Kidney (tissue), 14 donors: ENCODE data around the gene RHAG. TPM values are rescaled to one million over a fixed set of nuclear protein-coding genes. Genes with fewer than 3 reads are reported as not detected.
"Not testable (repeated sequence)": the region's sequence is repeated elsewhere in the genome, so short reads cannot be mapped to it uniquely, and the experiment has no call there.

Experiments
- DNase-seq, 5 donors: peaks; one replicate each; pipeline ENCODE4 v3.0.0-alpha.2; 2013 to 2020
- FAIRE-seq: peaks from 2 replicates; lab custom pipeline; 2012; peaks lifted over from hg19 to GRCh38; lab: Jason Lieb, UNC
- H3K27ac ChIP-seq, 2 donors: one replicate each; pipeline ENCODE4 v1.7.0; 2013; ENCODE audit warnings: low read depth in 2 of 2, low read length in 2 of 2, inconsistent platforms in 1 of 2
- H3K27me3 ChIP-seq: one replicate; pipeline ENCODE4 v1.7.1; 2013; ENCODE audit warnings: low read length, inconsistent platforms; ENCODE audit not compliant: control insufficient read depth, insufficient read depth
- H3K36me3 ChIP-seq, 3 donors: one replicate each; pipeline versions ENCODE4 v1.7.0 to v1.7.1; 2013; ENCODE audit warnings: low read length in 3 of 3, control low read depth in 1 of 3, inconsistent platforms in 1 of 3; ENCODE audit not compliant: insufficient read depth in 3 of 3, control insufficient read depth in 2 of 3
- H3K4me1 ChIP-seq, 3 donors: one replicate each; pipeline versions ENCODE4 v1.7.0 to v1.7.1; 2013; ENCODE audit warnings: low read length in 3 of 3, inconsistent platforms in 1 of 3, low read depth in 1 of 3; ENCODE audit not compliant: control insufficient read depth in 2 of 3, insufficient read depth in 2 of 3
- H3K4me3 ChIP-seq, 3 donors: one replicate each; pipeline versions ENCODE4 v1.7.0 to v1.8.1; 2013; ENCODE audit warnings: low read length in 3 of 3, control low read depth in 1 of 3, inconsistent platforms in 1 of 3
- H3K9ac ChIP-seq, 3 donors: one replicate each; pipeline versions ENCODE4 v1.7.0 to v1.7.1; 2013; ENCODE audit warnings: low read length in 3 of 3, control low read depth in 1 of 3, inconsistent platforms in 1 of 3
- H3K9me3 ChIP-seq, 3 donors: one replicate each; pipeline versions ENCODE4 v1.7.0 to v1.7.1; 2013; ENCODE audit warnings: low read length in 3 of 3, control low read depth in 1 of 3, inconsistent platforms in 1 of 3; ENCODE audit not compliant: control insufficient read depth in 2 of 3, insufficient read depth in 1 of 3
- CTCF ChIP-seq: IDR thresholded peaks from 3 replicates; pipeline ENCODE4 v1.5.1; 2012; ENCODE audit warnings: mild to moderate bottlenecking, moderate library complexity, borderline replicate concordance; ENCODE audit not compliant: insufficient read depth; ENCODE audit errors: extremely low read depth
- intact Hi-C: fragments of 100-400 bp; cut with DNase I; formaldehyde crosslinking; loops from one replicate; pipeline ENCODE4 v1.11.1; 2022
- polyA plus RNA-seq: library from polyadenylated mRNA; stranded (reverse); fragments of 350-450 nt; fragmentation: Illumina TruSeq; extraction: RNeasy Lipid Tissue Mini Kit (QIAGEN cat#74804); gene quantifications from one replicate; pipeline ENCODE4 v1.2.3, GENCODE V29; 2014; ENCODE audit warnings: low read depth, low replicate concordance; ENCODE audit not compliant: insufficient read depth
- total RNA-seq: library from RNA; stranded (reverse); fragmentation: NEBNext Ultra II Directional; extraction: Animal tissue kit (Norgen Biotek cat#: 25700); gene quantifications from one replicate; pipeline ENCODE4 v1.2.1, GENCODE V29; 2021
- donor health status: control.
- donor health status: control.
- donor health status: control.
- donor health status: control.
- donor health status: control.
- donor health status: DM: yes; HTN: yes; CAD: no.
- donor health status: Normal renal cell carcinoma (clear cell type).

The RHAG gene
- total and polyA plus RNA-seq, 2 donors from 2014 or later, result not detected

DNA sequence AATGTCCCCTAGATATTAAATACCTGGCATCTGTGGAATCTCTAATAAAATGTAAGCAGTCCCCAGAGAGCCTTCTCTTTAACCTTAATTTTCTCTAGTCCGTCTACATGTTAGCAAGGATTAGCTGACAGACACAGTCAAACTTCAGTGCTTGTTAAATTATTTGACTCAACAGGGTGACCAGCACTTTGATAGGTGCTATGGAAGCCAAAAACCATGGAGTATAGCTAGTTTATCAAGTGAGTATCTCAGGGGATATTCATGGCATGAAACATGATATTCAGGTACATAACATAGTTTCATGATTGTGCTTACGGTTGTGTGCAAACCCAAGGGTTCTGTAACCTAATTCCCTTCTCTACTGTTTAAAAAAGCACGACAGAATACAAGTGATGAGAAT, 3.9 kb downstream of the RHAG start:
- H3K4me1 ChIP-seq, result no peaks in the 10 kb centered on the region
- H3K27me3 ChIP-seq, result no peaks in the 10 kb centered on the region
- H3K9ac ChIP-seq, result no peak overlapping the region
- no peaks in the 10 kb centered on the region for H3K9me3 ChIP-seq
- DNase-seq (no peak), FAIRE-seq (no peak)
- TF ChIP-seq CTCF, result no peak
- H3K36me3 ChIP-seq, result no peaks in the 10 kb centered on the region
- no peak overlapping the region for H3K4me3 ChIP-seq
- no peak overlapping the region for H3K27ac ChIP-seq
- intact Hi-C loops, result no loop called here

- H3K27ac ChIP-seq, H3K9ac ChIP-seq, H3K27me3 ChIP-seq, H3K36me3 ChIP-seq, H3K4me1 ChIP-seq, FAIRE-seq, DNase-seq, H3K9me3 ChIP-seq, H3K4me3 ChIP-seq, intact Hi-C loops: not testable (repeated sequence)
These were observed 7.1 kb downstream of the RHAG start for GRCh38 chr6:49629485-49630088.

DNA sequence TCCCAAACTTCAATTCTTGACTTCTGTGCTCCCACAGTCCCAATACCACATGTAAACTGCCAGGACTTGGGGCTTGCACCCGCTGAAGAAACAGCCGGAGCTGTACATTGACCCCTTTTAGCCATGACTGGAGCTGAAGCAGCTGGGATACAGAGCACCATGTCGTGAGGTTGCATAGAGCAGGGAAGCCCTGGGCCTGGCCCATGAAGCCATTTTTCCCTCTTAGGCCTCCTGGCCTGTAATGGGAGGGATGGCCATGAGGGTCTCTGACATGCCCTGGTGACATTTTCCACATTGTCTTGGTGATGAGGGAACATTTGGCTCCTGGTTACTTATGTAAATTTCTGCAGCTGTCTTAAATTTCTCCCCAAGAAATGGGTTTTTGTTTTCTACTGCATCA, 9.8 kb downstream of the RHAG start:
- H3K9ac ChIP-seq, result no peak overlapping the region
- H3K27me3 ChIP-seq, result no peaks in the 10 kb centered on the region
- H3K9me3 ChIP-seq, result no peaks in the 10 kb centered on the region
- no peaks in the 10 kb centered on the region for H3K36me3 ChIP-seq
- no peak overlapping the region for H3K4me3 ChIP-seq
- H3K27ac ChIP-seq, result no peak overlapping the region
- DNase-seq (no peak), FAIRE-seq (no peak)
- no peaks in the 10 kb centered on the region for H3K4me1 ChIP-seq
- TF ChIP-seq CTCF, result no peak
- intact Hi-C loops, result no loop called here

DNA sequence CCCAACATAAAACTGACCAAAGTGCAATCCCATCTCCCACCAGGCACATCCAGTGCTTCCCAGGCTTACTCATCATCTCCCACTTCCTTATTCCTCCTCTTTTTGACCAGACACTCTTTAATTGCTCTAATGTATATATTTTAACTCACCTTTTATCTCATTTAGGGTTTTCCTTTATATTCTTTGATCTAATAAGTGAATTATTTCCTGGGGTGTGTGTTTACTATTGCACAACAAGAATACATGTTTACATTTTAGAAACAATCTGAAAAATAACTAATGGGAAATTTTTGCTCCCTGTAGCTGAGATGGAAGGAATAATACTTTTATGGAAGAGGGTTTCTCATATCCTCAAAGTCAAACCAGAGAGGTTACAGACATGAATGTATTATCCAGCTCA, 18.4 kb downstream of the RHAG start:
- TF ChIP-seq CTCF, result no peak
- H3K27me3 ChIP-seq, result no peaks in the 10 kb centered on the region
- intact Hi-C loops, result no loop called here
- no peaks in the 10 kb centered on the region for H3K4me1 ChIP-seq
- no peaks in the 10 kb centered on the region for H3K36me3 ChIP-seq
- H3K9ac ChIP-seq, result no peak overlapping the region
- no peak overlapping the region for H3K27ac ChIP-seq
- FAIRE-seq (no peak), DNase-seq (no peak)
- H3K4me3 ChIP-seq, result no peak overlapping the region
- no peaks in the 10 kb centered on the region for H3K9me3 ChIP-seq

DNA sequence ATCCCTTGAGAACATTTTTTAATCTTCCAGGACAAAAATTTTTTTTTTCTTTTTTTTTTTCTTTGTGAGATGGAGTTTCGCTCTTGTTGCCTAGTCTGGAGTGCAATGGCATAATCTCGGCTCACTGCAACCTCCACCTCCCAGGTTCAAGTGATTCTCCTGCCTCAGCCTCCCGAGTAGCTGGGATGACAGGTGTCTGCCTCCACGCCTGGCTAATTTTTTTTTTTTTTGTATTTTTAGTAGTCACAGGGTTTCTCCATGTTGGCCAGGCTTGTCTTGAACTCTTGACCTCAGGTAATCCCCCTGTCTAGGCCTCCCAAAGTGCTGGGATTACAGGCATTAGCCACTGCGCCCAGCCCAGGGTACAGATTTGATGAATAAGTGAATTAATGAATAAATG, 22.5 kb downstream of the RHAG start:
- DNase-seq, intact Hi-C loops: not testable (repeated sequence)

More for the DNA sequence above, 22.5 kb downstream of the RHAG start:
- not testable (repeated sequence) for H3K4me1 ChIP-seq, H3K9me3 ChIP-seq, FAIRE-seq, H3K27ac ChIP-seq, H3K9ac ChIP-seq, H3K27me3 ChIP-seq, H3K4me3 ChIP-seq, H3K36me3 ChIP-seq
